ENCODE data around the gene HGD.

DNA sequence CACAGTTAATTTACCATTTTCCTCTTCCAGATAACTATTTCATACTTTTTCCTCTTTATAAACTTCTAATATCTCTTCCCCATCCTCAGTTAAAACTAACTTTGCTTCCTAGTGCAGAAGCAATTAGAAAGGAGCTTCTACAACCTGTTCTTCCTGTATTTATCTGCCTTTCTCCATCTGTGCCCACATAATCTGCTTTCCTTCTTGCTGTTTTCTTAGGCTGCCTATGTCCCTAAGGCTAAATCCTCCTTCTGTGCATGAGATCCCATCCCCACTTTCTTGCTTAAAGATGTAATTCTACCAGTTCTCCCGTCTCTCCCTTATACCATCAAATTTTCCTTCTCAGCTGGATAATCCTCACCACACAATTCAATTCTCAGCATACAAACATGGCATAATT is 28.3 kb upstream of the HGD start:
- TF ChIP-seq, protein P1, sequence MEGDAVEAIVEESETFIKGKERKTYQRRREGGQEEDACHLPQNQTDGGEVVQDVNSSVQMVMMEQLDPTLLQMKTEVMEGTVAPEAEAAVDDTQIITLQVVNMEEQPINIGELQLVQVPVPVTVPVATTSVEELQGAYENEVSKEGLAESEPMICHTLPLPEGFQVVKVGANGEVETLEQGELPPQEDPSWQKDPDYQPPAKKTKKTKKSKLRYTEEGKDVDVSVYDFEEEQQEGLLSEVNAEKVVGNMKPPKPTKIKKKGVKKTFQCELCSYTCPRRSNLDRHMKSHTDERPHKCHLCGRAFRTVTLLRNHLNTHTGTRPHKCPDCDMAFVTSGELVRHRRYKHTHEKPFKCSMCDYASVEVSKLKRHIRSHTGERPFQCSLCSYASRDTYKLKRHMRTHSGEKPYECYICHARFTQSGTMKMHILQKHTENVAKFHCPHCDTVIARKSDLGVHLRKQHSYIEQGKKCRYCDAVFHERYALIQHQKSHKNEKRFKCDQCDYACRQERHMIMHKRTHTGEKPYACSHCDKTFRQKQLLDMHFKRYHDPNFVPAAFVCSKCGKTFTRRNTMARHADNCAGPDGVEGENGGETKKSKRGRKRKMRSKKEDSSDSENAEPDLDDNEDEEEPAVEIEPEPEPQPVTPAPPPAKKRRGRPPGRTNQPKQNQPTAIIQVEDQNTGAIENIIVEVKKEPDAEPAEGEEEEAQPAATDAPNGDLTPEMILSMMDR (IDR thresholded peaks at IDR 0.05; ENCODE audit: insufficient read depth, low read depth, low read length), result no peak
- TF ChIP-seq EZH2 (IDR thresholded peaks at IDR 0.05; ENCODE audit: insufficient read depth, low read length), result no peak

Data from astrocyte (in vitro differentiated cells and primary cell).